Measurements from ENCODE around the gene RNASEL. TPM values are rescaled to one million over a fixed set of nuclear protein-coding genes. Genes with fewer than 3 reads are reported as not detected.
A peak's percentile ranks its signal among the peaks of the same experiment; 100 is the strongest.

RNASEL gene
- total and polyA plus RNA-seq, 2 of the 4 experiments (the other 2 are of a cell fraction), result 2.5 to 6.5 TPM

GRCh38 chr1:182615468-182616129, 26.5 kb upstream of the RNASEL start:
- Histone ChIP-seq H2BK5ac (ENCODE audit: low read depth, low read length, poor library complexity, severe bottlenecking) (no peak overlapping the region), H3K56ac (ENCODE audit: extremely low read depth, insufficient read depth, low read length) (0 out of 2 replicates have a peak overlapping the region, but pooled peaks have one; percentile 11), H3K4me2 (ENCODE audit: low read depth, low read length) (peak overlapping the region; percentile 90), H3K79me1 (ENCODE audit: low read depth in 1 of 2, low read length in 2 of 2) (no peaks in the 10 kb centered on the region), H2AK5ac (ENCODE audit: low read depth, low read length) (no peak overlapping the region), H4K91ac (ENCODE audit: insufficient read depth, low read depth, low read length) (peak overlapping the region; percentile 57), H3K9me3 (ENCODE audit: control insufficient read depth, insufficient read depth, low read length) (no peaks in the 10 kb centered on the region), H2AK9ac (replicated peaks; ENCODE audit: low read depth, low read length, poor library complexity) (no peak overlapping the region), H3K4ac (ENCODE audit: low read depth, low read length) (peak overlapping the region; percentile 28), H3K4me1 (ENCODE audit: control insufficient read depth, insufficient read depth, low read length) (peaks cover 11% of the 10 kb centered on the region; the same call in 1 of the 2 replicates), H4K5ac (ENCODE audit: low read depth, low read length) (peak overlapping the region; percentile 41; the same call in 1 of the 2 replicates), H3K18ac (ENCODE audit: low read depth, low read length) (peak overlapping the region; percentile 19; the same call in 1 of the 2 replicates), H3K36me3 (ENCODE audit: control insufficient read depth, insufficient read depth, low read length) (no peaks in the 10 kb centered on the region), H3K9me1 (ENCODE audit: insufficient read depth, low read length) (no peaks in the 10 kb centered on the region; the same call in 1 of the 2 replicates), H4K8ac (ENCODE audit: low read depth in 2 of 2, low read length in 2 of 2) (peak overlapping the region; percentile 29 to 62; a peak in 3 of 4 replicates), H3K27ac (ENCODE audit: insufficient read depth, low read length) (peak overlapping the region; percentile 41; the same call in 1 of the 2 replicates), H2AFZ (replicated peaks; ENCODE audit: low read length, poor library complexity) (peak overlapping the region; percentile 90), H3K9ac (ENCODE audit: low read depth, low read length) (peak overlapping the region; percentile 47; the same call in 1 of the 2 replicates), H2BK15ac (ENCODE audit: low read depth, low read length) (no peak overlapping the region), H2BK20ac (ENCODE audit: low read depth, low read length) (no peak overlapping the region), H3K23ac (ENCODE audit: low read depth, low read length) (peak overlapping the region; percentile 31), H3K14ac (replicated peaks; ENCODE audit: low read depth, low read length) (peak overlapping the region; percentile 46; the same call in 1 of the 2 replicates), H3K4me3 (ENCODE audit: insufficient read depth, low read depth, low read length) (peak overlapping the region; percentile 49), H3K27me3 (ENCODE audit: control insufficient read depth, insufficient read depth, low read length) (peaks cover 20% of the 10 kb centered on the region), H2BK120ac (ENCODE audit: low read depth, low read length) (peak overlapping the region; percentile 39), H4K20me1 (ENCODE audit: insufficient read depth, low read length) (no peaks in the 10 kb centered on the region)
- in situ Hi-C loops (cut with MboI; ENCODE audit: low sequenced_read_pairs), result no loop called here
- dilution Hi-C loops (cut with HindIII; ENCODE audit: low sequenced_read_pairs, unreplicated experiment), result no loop called here
- CTCF ChIA-PET, result interaction anchor here (0.6 to 1.5 kb wide), 4 partner anchors 10 to 167 kb away, joined by 3 to 4 read pairs (median 3); no protein-coding TSS in a partner anchor
- BruUV-seq (replicated peaks), result no TSS peak
- POLR2A ChIA-PET (ENCODE audit: unreplicated experiment), result no interaction called here
- no peak for DNase-seq
- intact Hi-C loops (cut with micrococcal nuclease), result loop anchor here (5.0 kb wide), 1 partner anchor 167 kb away; no protein-coding TSS in a partner anchor
- 38% methylated on average over 3 of the region's 11 CpGs; no CpG with 5 or more reads in 1 of the 2 experiments for WGBS, 2 experiments (ENCODE audit: extremely low coverage in 2 of 2, insufficient read length in 1 of 2)
- no peak; the same call in 1 of the 2 replicates for ATAC-seq (ENCODE audit: low read depth)
- TF ChIP-seq CHD1 (IDR thresholded peaks at IDR 0.05; ENCODE audit: low read depth, low read length), result no peak
- no peak for TF ChIP-seq MXI1 (IDR thresholded peaks at IDR 0.05; ENCODE audit: borderline replicate concordance, low read depth, low read length)
- TF ChIP-seq MAZ (IDR thresholded peaks at IDR 0.05; ENCODE audit: borderline replicate concordance, low read depth, low read length), result no peak
- TF ChIP-seq, protein P1, sequence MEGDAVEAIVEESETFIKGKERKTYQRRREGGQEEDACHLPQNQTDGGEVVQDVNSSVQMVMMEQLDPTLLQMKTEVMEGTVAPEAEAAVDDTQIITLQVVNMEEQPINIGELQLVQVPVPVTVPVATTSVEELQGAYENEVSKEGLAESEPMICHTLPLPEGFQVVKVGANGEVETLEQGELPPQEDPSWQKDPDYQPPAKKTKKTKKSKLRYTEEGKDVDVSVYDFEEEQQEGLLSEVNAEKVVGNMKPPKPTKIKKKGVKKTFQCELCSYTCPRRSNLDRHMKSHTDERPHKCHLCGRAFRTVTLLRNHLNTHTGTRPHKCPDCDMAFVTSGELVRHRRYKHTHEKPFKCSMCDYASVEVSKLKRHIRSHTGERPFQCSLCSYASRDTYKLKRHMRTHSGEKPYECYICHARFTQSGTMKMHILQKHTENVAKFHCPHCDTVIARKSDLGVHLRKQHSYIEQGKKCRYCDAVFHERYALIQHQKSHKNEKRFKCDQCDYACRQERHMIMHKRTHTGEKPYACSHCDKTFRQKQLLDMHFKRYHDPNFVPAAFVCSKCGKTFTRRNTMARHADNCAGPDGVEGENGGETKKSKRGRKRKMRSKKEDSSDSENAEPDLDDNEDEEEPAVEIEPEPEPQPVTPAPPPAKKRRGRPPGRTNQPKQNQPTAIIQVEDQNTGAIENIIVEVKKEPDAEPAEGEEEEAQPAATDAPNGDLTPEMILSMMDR (conservative IDR thresholded peaks at IDR 0.05; ENCODE audit: low read depth, low read length), result no peak
- TF ChIP-seq CEBPB (IDR thresholded peaks at IDR 0.05; ENCODE audit: low read depth, low read length), result no peak
- no peak for TF ChIP-seq RFX5 (IDR thresholded peaks at IDR 0.05; ENCODE audit: low read depth, low read length)
- TF ChIP-seq BHLHE40 (IDR thresholded peaks at IDR 0.05; ENCODE audit: low read depth, low read length), result no peak
- TF ChIP-seq RCOR1 (IDR thresholded peaks at IDR 0.05; ENCODE audit: insufficient replicate concordance, low read length), result no peak
- TF ChIP-seq NFE2L2 (IDR thresholded peaks at IDR 0.05; ENCODE audit: low read depth, low read length), result no peak
- no peak for TF ChIP-seq SMC3 (IDR thresholded peaks at IDR 0.05; ENCODE audit: low read depth, low read length)
- no peak for TF ChIP-seq ELK1 (IDR thresholded peaks at IDR 0.05; ENCODE audit: borderline replicate concordance, low read depth, low read length)
- no peak for TF ChIP-seq USF2 (IDR thresholded peaks at IDR 0.05; ENCODE audit: low read depth, low read length)
- TF ChIP-seq RAD21 (IDR thresholded peaks at IDR 0.05; ENCODE audit: low read length), result no peak
- no peak for TF ChIP-seq POLR2A (IDR thresholded peaks at IDR 0.05; ENCODE audit: low read depth, low read length)
